GM12878 (cell line): ENCODE data around the gene DRD2.

Experiments used
- BHLHE40 ChIP-seq, 2 experiments: fragments of 450-650 bp in 1 of 2; IDR thresholded peaks; 2 replicates each; pipeline ENCODE4 v1.6.1; 2011 to 2017; ENCODE audit warnings: low read depth in 2 of 2, borderline replicate concordance in 1 of 2, improper control_type of control experiment in 1 of 2, low read length in 1 of 2, mild to moderate bottlenecking in 1 of 2
- CTCF ChIP-seq, 3 experiments: IDR thresholded peaks in 2 of 3; conservative IDR thresholded peaks in 1 of 3; 2 replicates each; pipeline ENCODE4 v1.5.1; 2011; ENCODE audit warnings: low read depth in 3 of 3, low read length in 3 of 3, mild to moderate bottlenecking in 3 of 3, control low read depth in 2 of 3, moderate library complexity in 2 of 3, inconsistent platforms in 1 of 3, mixed read lengths in 1 of 3; ENCODE audit not compliant: control insufficient read depth in 2 of 3, insufficient read depth in 1 of 3; ENCODE audit errors: extremely low read depth in 1 of 3
- E2F4 ChIP-seq: IDR thresholded peaks from 2 replicates; pipeline ENCODE4 v1.6.1; 2012; ENCODE audit warnings: low read depth, low read length, improper control_type of control experiment
- EGR1 ChIP-seq, 2 experiments: IDR thresholded peaks; 1 replicate in 1 of 2; 2 replicates in 1 of 2; pipeline ENCODE4 v1.6.1; 2011 to 2012; ENCODE audit warnings: low read depth in 2 of 2, low read length in 2 of 2, borderline replicate concordance in 1 of 2, mild to moderate bottlenecking in 1 of 2, moderate library complexity in 1 of 2
- ETV6 ChIP-seq, 2 experiments: fragments of 450-650 bp in 1 of 2; IDR thresholded peaks in 1 of 2; conservative IDR thresholded peaks in 1 of 2; 2 replicates each; pipeline ENCODE4 v1.6.1; 2014; ENCODE audit warnings: antibody characterized with exemption in 1 of 2, borderline replicate concordance in 1 of 2, low read depth in 1 of 2, mild to moderate bottlenecking in 1 of 2, moderate library complexity in 1 of 2
- HCFC1 ChIP-seq: fragments of 150-350 bp; IDR thresholded peaks from 2 replicates; pipeline ENCODE4 v1.6.1; 2014; ENCODE audit warnings: low read length
- IKZF2 ChIP-seq, 2 experiments: fragments of 450-650 bp; IDR thresholded peaks; 2 replicates each; pipeline ENCODE4 v1.6.1; 2017; ENCODE audit warnings: mild to moderate bottlenecking in 2 of 2, moderate library complexity in 2 of 2
- POLR2A ChIP-seq: IDR thresholded peaks from 2 replicates; pipeline ENCODE4 v1.6.1; 2011; ENCODE audit warnings: low read depth, mild to moderate bottlenecking, low read length
- POU2F2 ChIP-seq: IDR thresholded peaks from 3 replicates; pipeline ENCODE4 v1.6.1; 2011; ENCODE audit warnings: low read depth, mild to moderate bottlenecking, low read length, borderline replicate concordance
- SMC3 ChIP-seq: IDR thresholded peaks from 2 replicates; pipeline ENCODE4 v1.6.1; 2011; ENCODE audit warnings: low read length, improper control_type of control experiment, borderline replicate concordance
- TCF12 ChIP-seq: IDR thresholded peaks from 2 replicates; pipeline ENCODE4 v1.6.1; 2011; ENCODE audit warnings: low read depth, mild to moderate bottlenecking, low read length
- YBX1 ChIP-seq: fragments of 450-650 bp; IDR thresholded peaks from 2 replicates; pipeline ENCODE4 v1.6.1; 2016; ENCODE audit warnings: antibody characterized with exemption
- TF ChIP-seq, protein P1 (sequence below): fragments of 450-650 bp; IDR thresholded peaks from 2 replicates; pipeline ENCODE4 v1.6.1; 2017; ENCODE audit warnings: borderline replicate concordance
- TF ChIP-seq, protein P2 (sequence below): IDR thresholded peaks from 2 replicates; pipeline ENCODE4 v1.6.1; 2011; ENCODE audit warnings: borderline replicate concordance, low read depth, mild to moderate bottlenecking, moderate library complexity, low read length; ENCODE audit not compliant: insufficient read depth, poor library complexity, severe bottlenecking

- TF ChIP-seq CTCF (IDR thresholded peaks at IDR 0.05 in 2 of 3, conservative IDR thresholded peaks at IDR 0.05 in 1 of 3; ENCODE audit: control insufficient read depth in 2 of 3, extremely low read depth in 1 of 3, insufficient read depth in 1 of 3, low read depth in 3 of 3, low read length in 3 of 3) = no peak
- no peak for TF ChIP-seq YBX1
- TF ChIP-seq POU2F2 = no peak
- TF ChIP-seq, protein P1, sequence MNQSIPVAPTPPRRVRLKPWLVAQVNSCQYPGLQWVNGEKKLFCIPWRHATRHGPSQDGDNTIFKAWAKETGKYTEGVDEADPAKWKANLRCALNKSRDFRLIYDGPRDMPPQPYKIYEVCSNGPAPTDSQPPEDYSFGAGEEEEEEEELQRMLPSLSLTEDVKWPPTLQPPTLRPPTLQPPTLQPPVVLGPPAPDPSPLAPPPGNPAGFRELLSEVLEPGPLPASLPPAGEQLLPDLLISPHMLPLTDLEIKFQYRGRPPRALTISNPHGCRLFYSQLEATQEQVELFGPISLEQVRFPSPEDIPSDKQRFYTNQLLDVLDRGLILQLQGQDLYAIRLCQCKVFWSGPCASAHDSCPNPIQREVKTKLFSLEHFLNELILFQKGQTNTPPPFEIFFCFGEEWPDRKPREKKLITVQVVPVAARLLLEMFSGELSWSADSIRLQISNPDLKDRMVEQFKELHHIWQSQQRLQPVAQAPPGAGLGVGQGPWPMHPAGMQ = no peak
- no peak for TF ChIP-seq TCF12
- TF ChIP-seq E2F4 = no peak
- TF ChIP-seq BHLHE40 (IDR thresholded peaks at IDR 0.05; ENCODE audit: borderline replicate concordance in 1 of 2, low read depth in 2 of 2, low read length in 1 of 2) = no peak
- no peak for TF ChIP-seq EGR1 (IDR thresholded peaks at IDR 0.05; ENCODE audit: borderline replicate concordance in 1 of 2, low read depth in 2 of 2, low read length in 2 of 2)
- TF ChIP-seq ETV6 (conservative IDR thresholded peaks at IDR 0.05 in 1 of 2, IDR thresholded peaks at IDR 0.05 in 1 of 2; ENCODE audit: borderline replicate concordance in 1 of 2, low read depth in 1 of 2) = no peak
- TF ChIP-seq POLR2A = no peak
- TF ChIP-seq IKZF2 (IDR thresholded peaks at IDR 0.05) = no peak
- TF ChIP-seq SMC3 = no peak
- TF ChIP-seq, protein P2, sequence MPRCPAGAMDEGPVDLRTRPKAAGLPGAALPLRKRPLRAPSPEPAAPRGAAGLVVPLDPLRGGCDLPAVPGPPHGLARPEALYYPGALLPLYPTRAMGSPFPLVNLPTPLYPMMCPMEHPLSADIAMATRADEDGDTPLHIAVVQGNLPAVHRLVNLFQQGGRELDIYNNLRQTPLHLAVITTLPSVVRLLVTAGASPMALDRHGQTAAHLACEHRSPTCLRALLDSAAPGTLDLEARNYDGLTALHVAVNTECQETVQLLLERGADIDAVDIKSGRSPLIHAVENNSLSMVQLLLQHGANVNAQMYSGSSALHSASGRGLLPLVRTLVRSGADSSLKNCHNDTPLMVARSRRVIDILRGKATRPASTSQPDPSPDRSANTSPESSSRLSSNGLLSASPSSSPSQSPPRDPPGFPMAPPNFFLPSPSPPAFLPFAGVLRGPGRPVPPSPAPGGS = no peak
- no peak for TF ChIP-seq HCFC1
Measured at GRCh38 chr11:113411536-113411935, 63.7 kb downstream of the DRD2 start.
